ENCODE measurements around the gene IRF1. TPM values are rescaled to one million over a fixed set of nuclear protein-coding genes. Genes with fewer than 3 reads are reported as not detected.

The IRF1 gene
- total RNA-seq, 1 experiment from 2014 or later: 48.9 TPM

GRCh38 chr5:132483661-132484390 lies 6.7 kb downstream of the IRF1 start:
- ATAC-seq (no peak), DNase-seq (ENCODE audit: low read depth, low spot score) (no peak)
- Histone ChIP-seq H3K27ac (ENCODE audit: low read length) (no peak overlapping the region), H3K4me3 (ENCODE audit: low read depth in 2 of 2, low read length in 2 of 2) (no peak overlapping the region), H3K27me3 (ENCODE audit: control insufficient read depth, insufficient read depth, low read length) (no peaks in the 10 kb centered on the region), H3K4me1 (ENCODE audit: control insufficient read depth, insufficient read depth, low read length) (peaks cover 3% of the 10 kb centered on the region), H3K36me3 (ENCODE audit: control insufficient read depth, insufficient read depth, low read length) (peaks cover 6% of the 10 kb centered on the region), H3K9me3 (ENCODE audit: control insufficient read depth, insufficient read depth, low read depth, low read length) (no peaks in the 10 kb centered on the region)
- BruUV-seq (replicated peaks): no TSS peak
- CTCF ChIA-PET: no interaction called here
- POLR2A ChIA-PET: interaction anchor here (1.2 kb wide), 1 partner anchor 14 kb away, joined by 3 read pairs; no protein-coding TSS in a partner anchor
- intact Hi-C loops (cut with micrococcal nuclease; ENCODE audit: unreplicated experiment) (no loop called here), in situ Hi-C loops (cut with HindIII; ENCODE audit: low pct_unique_long_range_greater_than_20kb, low sequenced_read_pairs) (loop anchor here (25.0 kb wide), 1 partner anchor 97 kb away; no protein-coding TSS in a partner anchor)
- TF ChIP-seq REST (IDR thresholded peaks at IDR 0.05; ENCODE audit: insufficient read depth in 1 of 2, low read depth in 2 of 2, low read length in 1 of 2) (no peak), TCF7L2 (IDR thresholded peaks at IDR 0.05; ENCODE audit: low read depth, low read length) (no peak), CTCF (IDR thresholded peaks at IDR 0.05) (no peak), POLR2AphosphoS5 (IDR thresholded peaks at IDR 0.05; ENCODE audit: low read depth, low read length) (no peak), SIN3A (IDR thresholded peaks at IDR 0.05; ENCODE audit: borderline replicate concordance, insufficient read depth, low read depth, low read length) (no peak)

- Histone ChIP-seq H3K36me3 (ENCODE audit: control insufficient read depth, insufficient read depth, low read length) (peaks cover 6% of the 10 kb centered on the region), H3K4me3 (ENCODE audit: low read depth in 2 of 2, low read length in 2 of 2) (no peak overlapping the region), H3K27ac (ENCODE audit: low read length) (no peak overlapping the region), H3K4me1 (ENCODE audit: control insufficient read depth, insufficient read depth, low read length) (no peaks in the 10 kb centered on the region), H3K9me3 (ENCODE audit: control insufficient read depth, insufficient read depth, low read depth, low read length) (no peaks in the 10 kb centered on the region), H3K27me3 (ENCODE audit: control insufficient read depth, insufficient read depth, low read length) (no peaks in the 10 kb centered on the region)
- in situ Hi-C loops (cut with HindIII; ENCODE audit: low pct_unique_long_range_greater_than_20kb, low sequenced_read_pairs): loop anchor here (25.0 kb wide), 1 partner anchor 96 kb away; no protein-coding TSS in a partner anchor
- intact Hi-C loops (cut with micrococcal nuclease; ENCODE audit: unreplicated experiment): no loop called here
- TF ChIP-seq TCF7L2 (IDR thresholded peaks at IDR 0.05; ENCODE audit: low read depth, low read length): no peak
- no peak for TF ChIP-seq CTCF (IDR thresholded peaks at IDR 0.05)
- no peak for TF ChIP-seq REST (IDR thresholded peaks at IDR 0.05; ENCODE audit: insufficient read depth in 1 of 2, low read depth in 2 of 2, low read length in 1 of 2)
- TF ChIP-seq SIN3A (IDR thresholded peaks at IDR 0.05; ENCODE audit: borderline replicate concordance, insufficient read depth, low read depth, low read length): no peak
- TF ChIP-seq POLR2AphosphoS5 (IDR thresholded peaks at IDR 0.05; ENCODE audit: low read depth, low read length): no peak
- no peak for DNase-seq (ENCODE audit: low read depth, low spot score)
- ChIA-PET CTCF (no interaction called here), POLR2A (interaction anchor here (1.2 kb wide), 1 partner anchor 15 kb away, joined by 3 read pairs; no protein-coding TSS in a partner anchor)
- no TSS peak for BruUV-seq (replicated peaks)
- ATAC-seq: no peak
Observed at GRCh38 chr5:132483101-132483500, 7.5 kb downstream of the IRF1 start.
